Transverse colon (tissue), 4 donors: ENCODE results near the gene RHBDL1.

Experiments
- CTCF ChIP-seq, 5 experiments: fragments of 200-600 bp in 3 of 5; fragments of 450-650 bp in 2 of 5; sonication (generic) in 3 of 5; IDR thresholded peaks; 1 replicate in 2 of 5; 2 replicates in 3 of 5; pipeline ENCODE4 v1.5.1; 2016 to 2017; ENCODE audit warnings: antibody characterized with exemption in 5 of 5, inconsistent platforms in 3 of 5, mild to moderate bottlenecking in 2 of 5, moderate library complexity in 1 of 5
- EP300 ChIP-seq: sonication (generic); formaldehyde crosslinking; IDR thresholded peaks from one replicate; pipeline ENCODE4 v1.6.1; 2017; ENCODE audit warnings: antibody characterized with exemption, low read depth
- POLR2A ChIP-seq: fragments of 450-650 bp; IDR thresholded peaks from one replicate; pipeline ENCODE4 v1.6.1; 2016; ENCODE audit warnings: antibody characterized with exemption, mild to moderate bottlenecking, moderate library complexity
- POLR2AphosphoS5 ChIP-seq, 3 donors: sonication (generic); formaldehyde crosslinking; IDR thresholded peaks; one replicate each; pipeline ENCODE4 v1.6.1; 2016; ENCODE audit warnings: antibody characterized with exemption in 3 of 3

GRCh38 chr16:679814-680624 lies 4.5 kb downstream of the RHBDL1 start, which contains the start of gene STUB1:
- TF ChIP-seq CTCF (IDR thresholded peaks at IDR 0.05) (no peak), POLR2A (peak; percentile 44), POLR2AphosphoS5 (IDR thresholded peaks at IDR 0.05) (peak in 2 of 3 donors; percentile 59 to 74), EP300 (no peak)
